Measurements from ENCODE around the gene MRPS27. TPM values are rescaled to one million over a fixed set of nuclear protein-coding genes. Genes with fewer than 3 reads are reported as not detected.

MRPS27 gene
- total and polyA plus RNA-seq, 9 of the 15 experiments (the other 6 are each of a cell fraction or from before 2014, with no cell fraction given): 73.6 to 144 (median 106) TPM

GRCh38 chr5:72281764-72282499 is 38.1 kb downstream of the MRPS27 start (continued):
- TF ChIP-seq ZNF696 (CRISPR knock-in tag; conservative IDR thresholded peaks at IDR 0.05) (no peak), TOE1 (IDR thresholded peaks at IDR 0.05; ENCODE audit: borderline replicate concordance) (no peak), TOE1 (CRISPR knock-in tag; IDR thresholded peaks at IDR 0.05; ENCODE audit: borderline replicate concordance, low read depth) (no peak), GTF2F1 (IDR thresholded peaks at IDR 0.05; ENCODE audit: low read depth, low read length) (no peak), TRIM24 (IDR thresholded peaks at IDR 0.05) (peak; percentile 93), HDAC1 (IDR thresholded peaks at IDR 0.05) (no peak), ZNF274 (IDR thresholded peaks at IDR 0.05; ENCODE audit: borderline replicate concordance, low read depth, low read length) (no peak), SAP30 (IDR thresholded peaks at IDR 0.05; ENCODE audit: borderline replicate concordance, insufficient read depth, low read depth, low read length, poor library complexity, severe bottlenecking) (no peak), PYGO2 (tag; IDR thresholded peaks at IDR 0.05) (no peak; the same call in 1 of the 2 replicates), RBM39 (optimal IDR thresholded peaks at IDR 0.05; ENCODE audit: low read depth, low read length) (no peak), POLR2AphosphoS2 (IDR thresholded peaks at IDR 0.05; ENCODE audit: low read length) (no peak), SMAD4 (CRISPR knock-in tag; conservative IDR thresholded peaks at IDR 0.05) (peak; percentile 6; the same call in 1 of the 2 replicates), DEAF1 (CRISPR knock-in tag; IDR thresholded peaks at IDR 0.05) (peak; percentile 49), ZNF780A (CRISPR knock-in tag; IDR thresholded peaks at IDR 0.05) (no peak), FIP1L1 (IDR thresholded peaks at IDR 0.05; ENCODE audit: low read depth, low read length, poor library complexity, severe bottlenecking) (no peak), ELF1 (tag; IDR thresholded peaks at IDR 0.05) (no peak), ARNT (IDR thresholded peaks at IDR 0.05) (peak in 1 of 2 experiments; percentile 53; a peak in 1 of 4 replicates), ZNF146 (CRISPR knock-in tag; IDR thresholded peaks at IDR 0.05; ENCODE audit: unreplicated experiment) (no peak), THAP12 (CRISPR knock-in tag; IDR thresholded peaks at IDR 0.05) (no peak), FOXM1 (IDR thresholded peaks at IDR 0.05; ENCODE audit: low read depth) (peak; percentile 31; the same call in 1 of the 2 replicates), FOXM1 (CRISPR knock-in tag; IDR thresholded peaks at IDR 0.05; ENCODE audit: low read depth) (no peak), KLF16 (IDR thresholded peaks at IDR 0.05) (no peak), POLR2H (tag; IDR thresholded peaks at IDR 0.05; ENCODE audit: low read depth) (peak; percentile 96), THRAP3 (IDR thresholded peaks at IDR 0.05; ENCODE audit: borderline replicate concordance) (no peak)
- TF ChIP-seq, protein P1, sequence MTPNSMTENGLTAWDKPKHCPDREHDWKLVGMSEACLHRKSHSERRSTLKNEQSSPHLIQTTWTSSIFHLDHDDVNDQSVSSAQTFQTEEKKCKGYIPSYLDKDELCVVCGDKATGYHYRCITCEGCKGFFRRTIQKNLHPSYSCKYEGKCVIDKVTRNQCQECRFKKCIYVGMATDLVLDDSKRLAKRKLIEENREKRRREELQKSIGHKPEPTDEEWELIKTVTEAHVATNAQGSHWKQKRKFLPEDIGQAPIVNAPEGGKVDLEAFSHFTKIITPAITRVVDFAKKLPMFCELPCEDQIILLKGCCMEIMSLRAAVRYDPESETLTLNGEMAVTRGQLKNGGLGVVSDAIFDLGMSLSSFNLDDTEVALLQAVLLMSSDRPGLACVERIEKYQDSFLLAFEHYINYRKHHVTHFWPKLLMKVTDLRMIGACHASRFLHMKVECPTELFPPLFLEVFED (CRISPR knock-in tag; conservative IDR thresholded peaks at IDR 0.05): no peak
